Lower leg skin (tissue), 3 donors: Measurements from ENCODE around the gene MELTF.

Experiments used
- POLR2A ChIP-seq, 2 donors: fragments of 450-650 bp; IDR thresholded peaks; one replicate each; pipeline ENCODE4 v1.6.1; 2016 to 2017; ENCODE audit warnings: antibody characterized with exemption in 2 of 2, mild to moderate bottlenecking in 1 of 2, moderate library complexity in 1 of 2
- TF ChIP-seq, protein P1 (sequence below), 3 donors: fragments of 450-650 bp; IDR thresholded peaks; one replicate each; pipeline ENCODE4 v1.5.1; 2016; ENCODE audit warnings: antibody characterized with exemption in 3 of 3, mild to moderate bottlenecking in 3 of 3, moderate library complexity in 2 of 3

- TF ChIP-seq, protein P1, sequence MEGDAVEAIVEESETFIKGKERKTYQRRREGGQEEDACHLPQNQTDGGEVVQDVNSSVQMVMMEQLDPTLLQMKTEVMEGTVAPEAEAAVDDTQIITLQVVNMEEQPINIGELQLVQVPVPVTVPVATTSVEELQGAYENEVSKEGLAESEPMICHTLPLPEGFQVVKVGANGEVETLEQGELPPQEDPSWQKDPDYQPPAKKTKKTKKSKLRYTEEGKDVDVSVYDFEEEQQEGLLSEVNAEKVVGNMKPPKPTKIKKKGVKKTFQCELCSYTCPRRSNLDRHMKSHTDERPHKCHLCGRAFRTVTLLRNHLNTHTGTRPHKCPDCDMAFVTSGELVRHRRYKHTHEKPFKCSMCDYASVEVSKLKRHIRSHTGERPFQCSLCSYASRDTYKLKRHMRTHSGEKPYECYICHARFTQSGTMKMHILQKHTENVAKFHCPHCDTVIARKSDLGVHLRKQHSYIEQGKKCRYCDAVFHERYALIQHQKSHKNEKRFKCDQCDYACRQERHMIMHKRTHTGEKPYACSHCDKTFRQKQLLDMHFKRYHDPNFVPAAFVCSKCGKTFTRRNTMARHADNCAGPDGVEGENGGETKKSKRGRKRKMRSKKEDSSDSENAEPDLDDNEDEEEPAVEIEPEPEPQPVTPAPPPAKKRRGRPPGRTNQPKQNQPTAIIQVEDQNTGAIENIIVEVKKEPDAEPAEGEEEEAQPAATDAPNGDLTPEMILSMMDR (IDR thresholded peaks at IDR 0.05) = no peak
- TF ChIP-seq POLR2A (IDR thresholded peaks at IDR 0.05) = no peak
Measured at GRCh38 chr3:197027896-197028727, 1.5 kb downstream of the MELTF start.
